GM12864 (cell line): Measurements from ENCODE around the gene MAP4K4.

Experiments
- DNase-seq: peaks from one replicate; pipeline ENCODE4 v3.0.0-alpha.2; 2011; ENCODE audit warnings: low read depth
- H3K4me3 ChIP-seq: 2 replicates; pipeline ENCODE4 v1.5.1; 2011; ENCODE audit warnings: mild to moderate bottlenecking, low read depth, low read length, control low read depth
- TF ChIP-seq, protein P1 (sequence below): IDR thresholded peaks from 2 replicates; pipeline ENCODE4 v1.5.1; 2011; ENCODE audit warnings: low read depth, mild to moderate bottlenecking, moderate library complexity, low read length, control low read depth, inconsistent platforms; ENCODE audit errors: missing control alignments

Gene MAP4K4

DNA sequence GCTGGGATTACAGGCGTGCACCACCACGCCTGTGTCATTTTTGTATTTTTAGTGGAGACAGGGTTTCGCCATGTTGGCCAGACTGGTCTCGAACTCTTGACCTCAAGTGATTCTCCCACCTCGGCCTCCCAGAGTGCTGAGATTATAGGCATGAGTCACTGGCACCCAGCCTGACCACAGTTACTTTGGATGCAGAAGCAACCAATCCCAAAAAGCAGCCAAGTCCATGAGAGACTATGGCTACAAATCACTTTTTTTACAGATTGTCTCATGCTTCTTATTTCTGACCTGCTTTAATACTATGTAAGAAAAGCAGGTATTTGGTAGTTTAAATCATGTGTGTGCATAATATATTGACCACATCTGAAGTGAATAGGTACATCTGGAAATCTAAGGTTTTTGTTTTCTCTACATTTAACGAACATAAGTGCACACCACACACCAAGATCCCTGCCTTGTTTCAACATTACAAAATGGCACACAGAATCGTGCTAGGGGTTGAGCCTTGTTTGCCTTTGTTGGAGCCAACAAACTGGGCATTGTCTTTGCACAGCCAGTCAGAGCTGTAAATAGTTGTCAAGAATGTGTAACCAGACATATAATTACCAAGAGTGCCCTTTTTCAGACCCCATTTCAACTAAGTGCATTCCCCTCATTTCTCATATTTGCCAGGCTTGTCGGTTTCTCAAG lies 18.3 kb upstream of the MAP4K4 start:
- DNase-seq = no peak
- TF ChIP-seq, protein P1, sequence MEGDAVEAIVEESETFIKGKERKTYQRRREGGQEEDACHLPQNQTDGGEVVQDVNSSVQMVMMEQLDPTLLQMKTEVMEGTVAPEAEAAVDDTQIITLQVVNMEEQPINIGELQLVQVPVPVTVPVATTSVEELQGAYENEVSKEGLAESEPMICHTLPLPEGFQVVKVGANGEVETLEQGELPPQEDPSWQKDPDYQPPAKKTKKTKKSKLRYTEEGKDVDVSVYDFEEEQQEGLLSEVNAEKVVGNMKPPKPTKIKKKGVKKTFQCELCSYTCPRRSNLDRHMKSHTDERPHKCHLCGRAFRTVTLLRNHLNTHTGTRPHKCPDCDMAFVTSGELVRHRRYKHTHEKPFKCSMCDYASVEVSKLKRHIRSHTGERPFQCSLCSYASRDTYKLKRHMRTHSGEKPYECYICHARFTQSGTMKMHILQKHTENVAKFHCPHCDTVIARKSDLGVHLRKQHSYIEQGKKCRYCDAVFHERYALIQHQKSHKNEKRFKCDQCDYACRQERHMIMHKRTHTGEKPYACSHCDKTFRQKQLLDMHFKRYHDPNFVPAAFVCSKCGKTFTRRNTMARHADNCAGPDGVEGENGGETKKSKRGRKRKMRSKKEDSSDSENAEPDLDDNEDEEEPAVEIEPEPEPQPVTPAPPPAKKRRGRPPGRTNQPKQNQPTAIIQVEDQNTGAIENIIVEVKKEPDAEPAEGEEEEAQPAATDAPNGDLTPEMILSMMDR = no peak

DNA sequence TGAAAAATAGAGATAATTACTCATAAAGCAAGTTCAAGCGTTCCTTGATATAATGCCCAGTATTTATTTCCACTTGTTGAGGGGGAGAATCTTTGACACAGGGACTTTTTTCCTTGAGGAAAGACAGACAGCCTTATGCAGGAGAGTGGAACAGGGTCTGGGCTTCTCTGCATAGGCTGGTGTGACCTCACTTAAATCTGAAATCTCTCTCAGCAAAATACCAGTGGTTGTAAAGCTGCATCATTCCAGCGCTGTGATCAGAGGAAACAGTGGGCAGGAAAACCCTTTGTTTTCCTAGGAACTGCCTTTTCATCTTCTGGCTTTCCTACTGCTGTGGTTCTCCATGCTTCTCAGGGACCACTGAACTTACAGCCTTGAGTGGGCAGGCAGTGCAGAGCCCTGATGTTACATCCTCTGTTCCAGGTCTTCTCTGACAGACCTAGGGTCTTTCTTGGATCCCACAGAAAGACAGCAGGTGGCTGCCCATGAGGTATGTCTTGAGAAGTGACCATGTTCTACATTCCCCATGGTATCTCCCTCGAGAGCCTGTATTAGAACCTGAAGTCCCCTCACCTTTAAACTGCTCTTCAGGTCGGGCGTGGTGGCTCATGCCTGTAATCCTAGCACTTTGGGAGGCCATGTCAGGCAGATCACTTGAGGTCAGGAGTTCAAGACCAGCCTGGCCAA lies 17.6 kb upstream of the MAP4K4 start:
- DNase-seq = no peak
- TF ChIP-seq, protein P1 = no peak
- H3K4me3 ChIP-seq = no peak overlapping the region

More for the DNA sequence above, 18.3 kb upstream of the MAP4K4 start:
- no peak overlapping the region for H3K4me3 ChIP-seq

DNA sequence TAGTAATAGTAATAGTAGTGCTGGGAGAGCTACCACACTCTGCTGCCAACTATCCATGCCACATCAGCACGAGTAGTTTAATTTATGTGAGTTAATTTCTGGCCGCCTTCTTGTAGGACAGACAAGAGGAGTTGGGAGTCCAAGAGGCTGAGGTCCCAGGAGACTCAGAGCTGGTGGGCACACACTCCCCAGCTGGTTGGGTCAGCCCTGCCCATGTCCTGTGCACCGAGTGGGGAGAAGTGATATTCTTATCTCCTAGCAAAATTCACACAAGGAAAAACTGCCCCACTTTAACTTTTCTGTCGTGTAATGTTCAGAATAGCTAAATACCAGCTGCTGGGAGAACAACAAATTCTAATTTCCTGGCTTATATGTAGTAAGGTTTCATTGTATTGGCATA lies 15.2 kb upstream of the MAP4K4 start:
- DNase-seq = no peak
- no peak overlapping the region for H3K4me3 ChIP-seq
- TF ChIP-seq, protein P1 = no peak

DNA sequence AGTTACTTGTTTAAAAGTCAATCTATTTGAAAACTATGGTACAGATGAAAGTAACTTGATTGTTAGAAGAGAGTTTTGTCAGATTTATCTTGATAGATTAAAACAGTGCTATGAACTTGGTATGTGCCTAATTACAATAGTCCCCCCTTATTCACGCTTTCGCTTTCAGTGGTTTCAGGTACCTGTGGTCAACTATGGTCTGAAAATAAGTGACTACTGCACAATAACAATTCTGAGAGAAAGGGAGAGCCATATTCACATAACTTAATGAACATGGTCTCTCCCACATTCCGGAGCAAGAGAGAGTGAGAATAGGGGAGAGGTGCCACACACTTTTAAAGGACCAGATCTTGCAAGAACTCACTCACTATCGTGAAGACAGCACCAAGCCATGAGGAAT lies 13.2 kb upstream of the MAP4K4 start:
- TF ChIP-seq, protein P1 = no peak
- no peak for DNase-seq
- H3K4me3 ChIP-seq = no peak overlapping the region

DNA sequence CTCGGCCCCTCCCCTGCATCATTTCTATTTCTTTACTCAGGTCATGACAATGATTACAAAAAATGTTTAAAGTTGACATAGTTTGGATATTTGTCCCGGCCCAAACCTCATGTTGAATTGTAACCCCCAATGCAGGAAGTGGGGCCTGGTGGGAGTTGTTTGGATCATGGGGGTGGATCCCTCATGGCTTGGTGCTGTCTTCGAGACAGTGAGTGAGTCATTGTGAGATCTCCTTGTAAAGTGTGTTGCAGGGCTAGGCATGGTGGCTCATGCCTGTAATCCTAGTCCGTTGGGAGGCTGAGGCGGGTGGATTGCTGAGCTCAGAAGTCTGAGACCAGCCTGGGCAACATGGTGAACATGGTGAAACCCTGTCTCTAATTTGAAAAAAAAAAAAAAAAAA lies 9.2 kb upstream of the MAP4K4 start:
- no peak overlapping the region for H3K4me3 ChIP-seq
- TF ChIP-seq, protein P1 = no peak
- no peak for DNase-seq

DNA sequence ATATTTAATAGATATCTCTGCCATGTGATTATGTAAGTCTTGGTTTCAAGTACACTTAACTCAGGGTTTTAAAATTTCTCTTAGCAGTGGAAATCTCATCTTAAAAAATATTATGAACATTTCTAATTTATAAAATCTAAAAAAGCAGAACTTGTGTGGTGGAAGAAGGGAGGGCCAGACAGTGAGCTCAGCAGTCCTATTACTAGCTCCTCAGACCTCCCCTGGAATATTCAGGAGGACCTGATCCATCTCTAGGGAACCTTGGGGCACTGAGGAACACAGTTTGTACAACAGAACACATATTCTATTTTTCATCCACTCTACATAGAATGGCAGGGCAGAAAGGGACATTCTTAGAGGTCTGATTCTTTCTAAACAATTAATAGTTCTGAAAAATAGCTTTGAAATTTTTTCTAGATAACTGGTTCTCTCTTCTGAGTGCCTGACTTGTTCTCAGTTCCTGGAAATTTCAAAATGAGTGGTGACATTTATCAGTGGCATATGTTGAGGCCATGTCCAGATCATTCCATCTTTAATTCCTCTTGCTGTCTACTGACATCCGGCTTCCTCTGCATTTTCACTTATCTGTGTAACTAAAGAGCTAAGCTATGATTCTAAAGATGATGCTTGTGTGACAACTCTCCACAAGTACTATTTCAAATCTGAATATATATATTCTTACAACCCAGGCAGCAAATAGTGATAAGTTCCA lies 8.2 kb upstream of the MAP4K4 start:
- DNase-seq = no peak
- TF ChIP-seq, protein P1 = no peak
- H3K4me3 ChIP-seq = no peak overlapping the region
